B cell (primary cell): ENCODE results near the gene CDH13. TPM values are rescaled to one million over a fixed set of nuclear protein-coding genes. Genes with fewer than 3 reads are reported as not detected.

ENCODE experiments used
- ATAC-seq: fragments of 200-7000 bp; cut with Tn5 transposase; one replicate; pipeline ENCODE4 v1.10.0; 2021; ENCODE audit warnings: low read depth, mild to moderate bottlenecking, moderate number of reproducible peaks, moderate library complexity
- CTCF ChIA-PET: fragments of 350-600 bp; sonication (Branson Sonifier 250); formaldehyde crosslinking; loops from one replicate; lab custom pipeline; 2021; ENCODE audit warnings: antibody characterized with exemption, inconsistent platforms; lab: Charles Lee
- POLR2A ChIA-PET: fragments of 350-600 bp; sonication (Branson Sonifier 250); formaldehyde crosslinking; loops from one replicate; lab custom pipeline; 2021; ENCODE audit warnings: antibody characterized with exemption; lab: Charles Lee
- DNase-seq: peaks from one replicate; pipeline ENCODE4 v3.0.0; 2013
- H2AFZ ChIP-seq: 2 replicates; pipeline ENCODE4 v1.6.1; 2012; ENCODE audit warnings: mild to moderate bottlenecking, low read depth, low read length; ENCODE audit not compliant: insufficient read depth, poor library complexity, severe bottlenecking
- H3K27ac ChIP-seq, 2 donors: 1 replicate in 1 of 2; 2 replicates in 1 of 2; pipeline ENCODE4 v1.5.1; 2012 to 2013; ENCODE audit warnings: low read length in 2 of 2, mild to moderate bottlenecking in 2 of 2, moderate library complexity in 1 of 2
- H3K27me3 ChIP-seq, 4 experiments: fragments of 200-600 bp in 1 of 4; sonication (generic) in 1 of 4; replicated peaks in 1 of 4; 1 replicate in 2 of 4; 2 replicates in 2 of 4; pipeline versions ENCODE4 v1.6.1 to v1.7.0; 2013 to 2016; ENCODE audit warnings: low read length in 3 of 4, mild to moderate bottlenecking in 2 of 4, mixed read lengths in 1 of 4, moderate library complexity in 1 of 4; ENCODE audit not compliant: insufficient read depth in 4 of 4, control insufficient read depth in 3 of 4; ENCODE audit errors: control extremely low read depth in 1 of 4
- H3K36me3 ChIP-seq, 2 experiments: replicated peaks in 1 of 2; 1 replicate in 1 of 2; 2 replicates in 1 of 2; pipeline versions ENCODE4 v1.6.1 to v1.7.1; 2013; ENCODE audit warnings: low read length in 1 of 2; ENCODE audit not compliant: insufficient read depth in 2 of 2, control insufficient read depth in 1 of 2; ENCODE audit errors: control extremely low read depth in 1 of 2, extremely low read depth in 1 of 2
- H3K4me1 ChIP-seq, 2 donors: fragments of 200-600 bp in 1 of 2; sonication (generic) in 1 of 2; 1 replicate in 1 of 2; 2 replicates in 1 of 2; pipeline versions ENCODE4 v1.5.1 to v1.6.1; 2013 to 2017; ENCODE audit warnings: low read length in 2 of 2; ENCODE audit not compliant: control insufficient read depth in 2 of 2, insufficient read depth in 2 of 2
- H3K4me2 ChIP-seq: replicated peaks from 2 replicates; pipeline ENCODE3; 2012; ENCODE audit warnings: mild to moderate bottlenecking, low read depth, low read length; ENCODE audit not compliant: poor library complexity, severe bottlenecking
- H3K4me3 ChIP-seq, 5 experiments: fragments of 200-600 bp in 1 of 5; sonication (generic) in 1 of 5; 1 replicate in 3 of 5; 2 replicates in 2 of 5; pipeline versions ENCODE4 v1.5.1 to v1.7.0; 2011 to 2016; ENCODE audit warnings: low read length in 4 of 5, mild to moderate bottlenecking in 4 of 5, low read depth in 2 of 5, control low read depth in 1 of 5, moderate library complexity in 1 of 5; ENCODE audit not compliant: insufficient read depth in 1 of 5; ENCODE audit errors: control extremely low read depth in 1 of 5, extremely low read depth in 1 of 5
- H3K79me2 ChIP-seq: fragments of 200-600 bp; sonication (generic); one replicate; pipeline ENCODE4 v1.6.0; 2016; ENCODE audit warnings: low read length; ENCODE audit not compliant: control insufficient read depth, insufficient read depth
- H3K9ac ChIP-seq: fragments of 200-600 bp; sonication (generic); 2 replicates; pipeline ENCODE4 v1.6.1; 2017; ENCODE audit warnings: mild to moderate bottlenecking, low read length, moderate library complexity
- H3K9me3 ChIP-seq, 3 donors: one replicate each; pipeline versions ENCODE4 v1.6.1 to v1.7.1; 2013; ENCODE audit warnings: low read length in 2 of 3; ENCODE audit not compliant: control insufficient read depth in 2 of 3, insufficient read depth in 1 of 3; ENCODE audit errors: control extremely low read depth in 1 of 3
- H4K20me1 ChIP-seq: 2 replicates; pipeline ENCODE4 v1.6.0; 2012; ENCODE audit warnings: mild to moderate bottlenecking, low read length; ENCODE audit not compliant: insufficient read depth, control insufficient read depth, poor library complexity, severe bottlenecking
- H3K27ac Mint-ChIP-seq: one replicate; pipeline ENCODE4 v1.8.0; 2021; ENCODE audit warnings: mixed read lengths
- H3K27me3 Mint-ChIP-seq: one replicate; pipeline ENCODE4 v1.8.0; 2021; ENCODE audit warnings: mixed read lengths
- H3K4me1 Mint-ChIP-seq: one replicate; pipeline ENCODE4 v1.8.0; 2021; ENCODE audit warnings: mixed read lengths
- H3K4me3 Mint-ChIP-seq: one replicate; pipeline ENCODE4 v1.8.0; 2021; ENCODE audit warnings: mixed read lengths
- H3K9me3 Mint-ChIP-seq: one replicate; pipeline ENCODE4 v1.8.0; 2022; ENCODE audit warnings: mixed read lengths; ENCODE audit not compliant: insufficient read depth
- EZH2 ChIP-seq: IDR thresholded peaks from 2 replicates; pipeline ENCODE4 v1.6.1; 2012; ENCODE audit warnings: borderline replicate concordance, low read depth, mild to moderate bottlenecking, moderate library complexity, low read length; ENCODE audit not compliant: insufficient read depth, poor library complexity, severe bottlenecking
- WGBS: methylation state at CpG from one replicate; pipeline ENCODE4 v1.1.5; 2013; ENCODE audit warnings: missing lambda C conversion rate; ENCODE audit not compliant: insufficient coverage; 5-methylcytosine and 5-hydroxymethylcytosine counted together
- intact Hi-C: fragments of 100-400 bp; cut with micrococcal nuclease; formaldehyde crosslinking; loops from one replicate; pipeline ENCODE4 v1.10.0; 2022
- polyA plus RNA-seq: library from polyadenylated mRNA; depleted of rRNA; stranded (reverse); fragments of >200 nt; gene quantifications from 2 replicates; pipeline ENCODE4 v1.2.3, GENCODE V29; 2012
- total RNA-seq, 2 donors: library from RNA; stranded (reverse); fragments of 120-200 nt in 1 of 2; gene quantifications; 1 replicate in 1 of 2; 2 replicates in 1 of 2; pipeline versions ENCODE4 v1.2.3 to v1.2.4, GENCODE V29; 2013 to 2022
- TF ChIP-seq, protein P1 (sequence below): fragments of 200-600 bp; IDR thresholded peaks from one replicate; pipeline ENCODE4 v1.8.0; 2022; ENCODE audit warnings: antibody characterized with exemption, mild to moderate bottlenecking

CDH13 gene
- total and polyA plus RNA-seq, 2 donors (not counting 1 experiment from before 2014, with no cell fraction given), result not detected

DNA sequence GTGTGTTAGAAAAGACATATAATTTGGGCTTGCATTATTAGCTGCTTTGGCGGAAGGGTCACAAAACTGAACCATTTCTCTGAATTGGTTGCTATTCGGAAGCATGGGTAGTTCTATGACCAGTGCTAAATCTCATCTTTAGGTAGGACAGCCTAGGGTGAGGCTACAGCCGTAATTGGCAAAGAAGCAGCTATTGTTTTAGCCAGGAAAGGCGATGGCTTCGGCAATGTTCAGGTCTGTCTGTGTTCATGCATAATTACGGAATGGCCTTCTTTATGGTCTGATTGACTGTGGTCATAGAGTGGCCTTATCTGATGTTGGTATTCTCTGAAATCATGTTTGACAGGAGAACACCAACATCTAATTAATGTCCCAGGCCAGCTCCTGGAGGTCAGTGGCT is 812.6 kb downstream of the CDH13 start:
- Histone ChIP-seq H4K20me1 (no peaks in the 10 kb centered on the region), H3K9ac (no peak overlapping the region), H3K36me3 (no peaks in the 10 kb centered on the region), H3K79me2 (no peaks in the 10 kb centered on the region), H2AFZ (no peak overlapping the region), H3K27ac (no peak overlapping the region), H3K4me2 (no peak overlapping the region), H3K4me1 (no peaks in the 10 kb centered on the region), H3K9me3 (no peaks in the 10 kb centered on the region), H3K27me3 (peaks cover 0 to 3% (median 0%) of the 10 kb centered on the region in 4 experiments), H3K4me3 (no peak overlapping the region)
- H3K27me3 Mint-ChIP-seq, result peaks cover 21% of the 10 kb centered on the region
- ATAC-seq (no peak), DNase-seq (no peak)
- no peak overlapping the region for H3K27ac Mint-ChIP-seq
- ChIA-PET CTCF (no interaction called here), POLR2A (no interaction called here)
- intact Hi-C loops, result no loop called here
- WGBS, result 92% methylated on average over 5 of the region's 6 CpGs
- no peaks in the 10 kb centered on the region for H3K4me1 Mint-ChIP-seq
- H3K9me3 Mint-ChIP-seq, result no peaks in the 10 kb centered on the region
- TF ChIP-seq EZH2, result no peak
- TF ChIP-seq, protein P1, sequence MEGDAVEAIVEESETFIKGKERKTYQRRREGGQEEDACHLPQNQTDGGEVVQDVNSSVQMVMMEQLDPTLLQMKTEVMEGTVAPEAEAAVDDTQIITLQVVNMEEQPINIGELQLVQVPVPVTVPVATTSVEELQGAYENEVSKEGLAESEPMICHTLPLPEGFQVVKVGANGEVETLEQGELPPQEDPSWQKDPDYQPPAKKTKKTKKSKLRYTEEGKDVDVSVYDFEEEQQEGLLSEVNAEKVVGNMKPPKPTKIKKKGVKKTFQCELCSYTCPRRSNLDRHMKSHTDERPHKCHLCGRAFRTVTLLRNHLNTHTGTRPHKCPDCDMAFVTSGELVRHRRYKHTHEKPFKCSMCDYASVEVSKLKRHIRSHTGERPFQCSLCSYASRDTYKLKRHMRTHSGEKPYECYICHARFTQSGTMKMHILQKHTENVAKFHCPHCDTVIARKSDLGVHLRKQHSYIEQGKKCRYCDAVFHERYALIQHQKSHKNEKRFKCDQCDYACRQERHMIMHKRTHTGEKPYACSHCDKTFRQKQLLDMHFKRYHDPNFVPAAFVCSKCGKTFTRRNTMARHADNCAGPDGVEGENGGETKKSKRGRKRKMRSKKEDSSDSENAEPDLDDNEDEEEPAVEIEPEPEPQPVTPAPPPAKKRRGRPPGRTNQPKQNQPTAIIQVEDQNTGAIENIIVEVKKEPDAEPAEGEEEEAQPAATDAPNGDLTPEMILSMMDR, result no peak
- H3K4me3 Mint-ChIP-seq, result no peak overlapping the region

DNA sequence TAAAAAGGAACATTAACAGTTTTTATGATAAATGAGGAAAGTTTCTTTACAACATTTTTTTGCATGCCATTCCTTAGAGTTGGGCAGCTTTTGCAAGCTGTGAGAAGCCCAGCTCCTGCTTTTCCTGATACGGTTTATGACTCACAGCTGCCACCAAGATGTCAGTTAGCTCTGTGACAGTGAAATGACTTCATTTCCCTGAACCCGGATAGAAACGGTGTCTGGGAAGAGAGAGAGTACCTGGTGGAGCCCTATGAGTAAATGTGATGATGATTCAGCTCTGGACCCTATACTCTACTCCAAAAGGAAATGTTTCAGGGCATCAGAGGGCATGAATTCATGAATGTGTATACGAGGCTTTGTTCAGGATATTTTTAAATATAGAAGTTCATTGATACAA is 814.7 kb downstream of the CDH13 start:
- Histone ChIP-seq H3K4me1 (no peaks in the 10 kb centered on the region), H3K9me3 (no peaks in the 10 kb centered on the region), H3K9ac (no peak overlapping the region), H3K79me2 (no peaks in the 10 kb centered on the region), H3K27ac (no peak overlapping the region), H3K4me3 (no peak overlapping the region), H3K27me3 (peaks cover 0 to under 1% (median 0%) of the 10 kb centered on the region in 4 experiments), H2AFZ (no peak overlapping the region), H3K36me3 (no peaks in the 10 kb centered on the region), H3K4me2 (no peak overlapping the region), H4K20me1 (no peaks in the 10 kb centered on the region)
- Mint-ChIP-seq H3K27me3 (peaks cover 13% of the 10 kb centered on the region), H3K27ac (no peak overlapping the region), H3K4me1 (no peaks in the 10 kb centered on the region), H3K9me3 (no peaks in the 10 kb centered on the region), H3K4me3 (no peak overlapping the region)
- ATAC-seq (no peak), DNase-seq (no peak)
- no peak for TF ChIP-seq EZH2
- TF ChIP-seq, protein P1, result no peak
- WGBS, result 36% methylated on average over 1 of the region's 4 CpGs
- intact Hi-C loops, result no loop called here
- POLR2A ChIA-PET, result no interaction called here
- CTCF ChIA-PET, result no interaction called here
